G401 (cell line): ENCODE measurements around the gene NEURL3. TPM values are rescaled to one million over a fixed set of nuclear protein-coding genes. Genes with fewer than 3 reads are reported as not detected.

Source experiments
- DNase-seq: peaks from one replicate; pipeline ENCODE4 v3.0.0-alpha.2; 2015; ENCODE audit warnings: low spot score
- in situ Hi-C: cut with HindIII; loops from 2 replicates; pipeline ENCODE4 v1.10.0; 2016; ENCODE audit warnings: low sequenced_read_pairs, mixed read lengths
- total RNA-seq: library from RNA; depleted of rRNA; stranded (reverse); fragments of >200 nt; shearing (Covaris generic); gene quantifications from 2 replicates; pipeline ENCODE4 v1.2.3, GENCODE V29; 2014

Gene NEURL3
- total RNA-seq, 1 experiment from 2014 or later = not detected

DNA sequence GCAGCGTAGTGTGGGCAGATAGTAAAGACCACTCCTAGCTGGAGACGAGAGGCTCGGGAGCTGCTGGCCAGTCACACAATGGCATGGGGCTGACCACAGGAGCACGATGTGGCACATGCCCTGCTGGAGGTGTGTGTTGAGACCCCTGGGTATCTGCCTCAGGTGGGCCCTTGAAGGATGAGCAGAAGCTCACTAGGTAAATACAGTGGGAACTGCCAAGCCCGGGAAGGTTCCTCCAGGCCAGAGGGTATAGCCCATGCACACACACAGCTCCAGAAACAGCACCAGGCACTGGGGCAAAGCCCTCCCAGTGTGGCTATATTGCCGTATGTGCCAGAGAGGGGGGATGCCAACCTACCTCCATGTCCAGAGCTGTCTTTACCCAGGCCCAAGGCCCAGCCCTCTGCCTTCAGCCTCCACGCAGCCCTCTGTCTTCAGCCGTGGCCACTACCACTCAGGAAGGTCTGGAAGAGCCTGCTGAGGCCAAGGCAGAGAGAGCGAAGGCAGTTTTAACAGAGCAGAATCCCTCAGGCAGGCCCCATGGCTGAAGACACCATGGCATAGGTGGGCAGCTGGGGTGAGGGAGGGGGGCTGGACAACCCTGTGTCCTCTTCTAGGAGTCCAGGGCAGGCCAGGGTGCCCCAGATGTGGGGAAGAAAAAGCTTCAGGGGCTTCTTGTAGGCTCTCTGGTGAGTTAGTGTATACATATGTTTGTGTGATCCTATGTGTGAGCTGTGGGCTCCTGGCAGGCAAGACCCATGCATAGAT lies 24.4 kb upstream of the NEURL3 start:
- in situ Hi-C loops = no loop called here
- no peak for DNase-seq

GRCh38 chr2:96528700-96529375 lies 23.7 kb upstream of the NEURL3 start:
- in situ Hi-C loops = no loop called here

GRCh38 chr2:96528006-96528699 lies 23.0 kb upstream of the NEURL3 start:
- in situ Hi-C loops = no loop called here
- DNase-seq = no peak

More at GRCh38 chr2:96528700-96529375, 23.7 kb upstream of the NEURL3 start:
- DNase-seq = no peak

DNA sequence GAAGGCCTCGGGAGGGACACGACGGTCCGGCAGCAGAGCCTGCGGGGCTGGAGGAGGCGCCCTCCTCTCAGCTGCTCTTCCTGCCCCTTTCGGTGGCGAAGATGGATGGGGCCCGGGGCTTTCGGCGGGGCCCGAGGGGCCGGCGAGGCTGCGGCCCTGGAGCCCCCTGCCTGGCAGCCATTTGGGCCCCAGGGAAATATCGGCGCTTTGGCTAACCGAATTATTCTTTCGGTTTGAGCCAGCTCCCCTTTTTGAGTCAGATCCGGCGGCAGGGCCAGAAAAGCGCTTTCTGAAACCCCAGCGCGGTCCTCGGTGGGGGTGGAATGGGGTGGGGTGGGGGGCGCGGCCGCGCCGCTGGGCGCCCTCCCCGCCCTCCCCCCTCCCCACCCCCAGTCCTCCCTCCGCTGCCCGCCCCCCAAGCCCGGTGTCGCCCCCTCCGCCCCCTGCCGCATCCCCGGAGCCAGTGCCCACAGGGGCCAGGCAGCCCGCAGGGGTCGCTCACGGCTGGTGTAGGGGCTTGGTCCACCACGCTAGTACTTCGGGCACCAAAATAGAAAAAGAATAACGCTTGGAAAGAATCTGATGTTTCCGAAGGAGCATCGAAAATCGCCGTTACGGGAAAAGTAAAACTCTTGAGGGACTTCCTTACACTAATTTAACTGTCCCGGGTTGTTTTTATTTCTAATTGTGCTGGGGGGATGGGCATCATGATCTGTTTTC lies 22.3 kb upstream of the NEURL3 start:
- in situ Hi-C loops = no loop called here
- DNase-seq = no peak

DNA sequence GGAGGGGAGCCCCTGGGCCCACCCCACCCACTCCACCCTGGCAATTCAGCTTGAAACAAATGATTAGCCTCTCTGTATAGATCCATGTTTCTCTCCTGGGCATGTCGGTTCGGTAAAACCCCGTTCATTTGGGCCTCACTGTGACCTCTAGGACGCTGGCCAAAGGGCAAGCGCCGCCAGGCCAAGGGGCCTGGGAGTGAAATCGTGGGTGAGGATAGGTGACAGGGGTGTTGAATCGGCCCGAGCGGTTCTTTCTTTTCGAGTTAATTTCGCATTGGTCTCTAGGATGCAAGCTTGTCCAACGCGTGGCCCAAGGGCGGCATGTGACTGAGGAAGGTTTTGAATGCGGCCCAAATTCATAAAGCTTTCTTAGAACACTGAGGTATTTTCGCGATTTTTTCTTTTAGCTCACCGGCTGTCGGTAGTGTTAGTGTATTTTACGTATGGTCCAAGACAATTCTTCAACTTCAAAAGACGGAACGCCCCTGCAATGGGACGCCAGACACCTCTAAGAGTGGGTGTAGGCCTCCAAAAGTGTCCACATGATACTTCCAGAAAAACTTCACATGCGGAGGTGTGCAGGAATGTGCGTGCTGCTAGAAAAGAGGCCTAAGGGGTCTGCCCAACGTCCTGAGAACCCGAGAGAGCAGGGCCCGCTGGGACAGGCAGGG lies 21.6 kb upstream of the NEURL3 start:
- no peak for DNase-seq
- in situ Hi-C loops = no loop called here

DNA sequence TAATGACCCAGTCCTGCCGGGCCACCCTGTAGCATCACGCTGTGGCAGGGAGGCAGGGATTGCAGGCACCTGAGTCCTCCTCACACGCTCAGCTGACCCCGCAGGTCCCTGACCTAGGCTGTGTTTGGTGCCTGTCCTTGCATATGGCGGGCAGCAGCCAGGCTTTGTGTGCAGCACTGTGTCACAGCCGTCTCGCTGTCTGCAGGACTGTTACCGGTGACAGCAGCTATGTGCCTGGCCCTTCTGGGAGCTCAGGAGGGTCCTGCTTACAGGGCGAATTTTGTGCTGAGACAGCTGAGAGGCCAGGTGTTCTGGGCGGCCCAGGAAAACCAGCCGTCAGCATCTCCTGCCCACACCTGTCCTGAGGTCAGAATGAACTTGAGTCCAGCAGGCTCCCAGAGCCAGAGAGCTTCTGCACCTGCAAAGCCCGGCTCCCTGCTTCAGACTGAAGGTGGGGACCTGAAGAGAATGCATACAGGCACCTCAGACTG lies 21.0 kb upstream of the NEURL3 start:
- DNase-seq = no peak
- in situ Hi-C loops = no loop called here

DNA sequence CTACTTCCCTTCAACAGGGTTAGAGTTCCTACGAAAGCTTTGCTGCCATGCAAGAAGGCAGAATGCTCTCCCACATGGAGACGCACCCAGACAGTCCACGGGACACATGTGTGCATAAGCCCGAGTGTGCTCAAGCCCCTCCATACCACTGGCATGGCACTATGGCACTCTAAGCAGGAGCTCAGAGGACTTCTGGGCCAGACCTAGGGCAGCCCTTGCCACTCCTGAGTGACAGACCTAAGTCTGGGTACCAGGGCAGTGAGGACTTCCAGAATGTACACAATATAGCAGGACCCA lies 20.0 kb upstream of the NEURL3 start:
- in situ Hi-C loops = no loop called here
- no peak for DNase-seq

DNA sequence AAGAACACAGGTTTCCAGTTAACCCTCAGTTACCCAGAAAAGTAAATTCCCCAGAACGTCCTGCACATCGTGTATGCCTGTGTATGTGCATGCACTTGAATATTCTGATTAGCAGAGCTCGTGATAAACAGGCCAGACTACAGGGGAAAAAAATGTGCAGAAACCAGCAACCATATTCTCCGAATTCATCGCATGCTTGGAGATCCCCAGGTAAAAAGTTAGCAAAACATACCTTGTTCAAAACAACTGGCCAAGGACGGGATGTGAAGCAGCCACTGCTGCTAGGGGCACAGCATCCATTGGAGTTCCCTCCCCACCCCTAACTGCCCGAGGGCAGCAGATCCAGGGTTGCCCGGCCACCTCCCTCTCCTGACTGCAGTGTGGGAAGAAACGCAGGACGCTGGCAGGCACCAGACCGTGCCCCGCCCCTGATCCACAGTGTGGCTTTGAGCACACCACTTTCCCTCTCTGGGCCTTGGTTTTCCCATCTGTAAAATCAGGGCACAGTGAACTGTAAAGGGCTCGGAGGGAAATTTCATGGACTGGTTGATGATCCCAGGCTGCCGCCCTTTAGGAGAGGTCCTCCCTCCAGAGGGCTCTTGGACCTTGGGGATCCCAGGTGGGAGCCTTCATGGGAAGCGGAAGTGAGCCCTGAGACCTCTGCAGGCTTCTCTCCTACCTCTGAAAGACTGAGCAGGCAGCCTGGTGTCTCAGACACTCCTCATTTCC lies 19.5 kb upstream of the NEURL3 start:
- no peak for DNase-seq

DNA sequence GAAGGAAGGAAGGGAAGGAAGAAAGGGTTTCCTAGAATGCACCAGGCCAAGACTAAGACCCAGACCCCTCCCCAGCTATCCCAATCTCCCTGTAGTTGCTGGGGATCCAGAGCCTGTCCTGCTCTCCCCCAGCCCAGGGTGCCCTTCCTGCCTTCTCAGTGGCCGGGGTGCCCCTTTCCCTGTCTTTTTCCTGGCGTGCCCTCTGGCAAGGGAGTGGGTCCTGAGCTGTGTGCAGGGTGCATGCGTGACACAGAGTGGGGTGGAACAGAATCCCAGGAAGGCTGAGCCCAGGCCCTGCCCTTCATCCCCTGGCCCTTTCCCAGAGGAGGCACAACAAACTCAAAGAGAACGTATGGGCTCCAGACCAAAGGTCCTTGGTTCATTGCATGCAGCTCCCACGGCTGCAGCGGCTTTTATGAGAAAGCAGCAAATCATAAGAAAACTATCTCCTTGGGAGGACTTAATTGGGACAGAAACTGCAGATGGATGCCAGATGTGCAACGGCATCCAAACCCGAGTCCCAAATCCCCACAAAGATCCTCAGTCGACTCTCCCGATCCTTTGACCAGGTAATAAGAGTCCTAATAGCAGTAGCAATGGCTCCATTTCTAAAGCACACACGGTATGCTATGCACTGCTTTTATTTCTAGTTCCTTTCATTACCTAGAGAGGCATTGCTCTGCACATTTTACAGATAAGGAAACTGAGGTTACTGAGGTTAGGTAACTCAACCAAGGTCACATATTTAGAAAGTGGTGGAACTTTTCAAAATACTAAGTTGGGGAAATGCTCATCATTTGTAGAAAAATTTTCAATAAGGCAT lies 18.7 kb upstream of the NEURL3 start:
- in situ Hi-C loops = no loop called here
- DNase-seq = no peak

More for the DNA sequence above, 19.5 kb upstream of the NEURL3 start:
- in situ Hi-C loops = no loop called here

DNA sequence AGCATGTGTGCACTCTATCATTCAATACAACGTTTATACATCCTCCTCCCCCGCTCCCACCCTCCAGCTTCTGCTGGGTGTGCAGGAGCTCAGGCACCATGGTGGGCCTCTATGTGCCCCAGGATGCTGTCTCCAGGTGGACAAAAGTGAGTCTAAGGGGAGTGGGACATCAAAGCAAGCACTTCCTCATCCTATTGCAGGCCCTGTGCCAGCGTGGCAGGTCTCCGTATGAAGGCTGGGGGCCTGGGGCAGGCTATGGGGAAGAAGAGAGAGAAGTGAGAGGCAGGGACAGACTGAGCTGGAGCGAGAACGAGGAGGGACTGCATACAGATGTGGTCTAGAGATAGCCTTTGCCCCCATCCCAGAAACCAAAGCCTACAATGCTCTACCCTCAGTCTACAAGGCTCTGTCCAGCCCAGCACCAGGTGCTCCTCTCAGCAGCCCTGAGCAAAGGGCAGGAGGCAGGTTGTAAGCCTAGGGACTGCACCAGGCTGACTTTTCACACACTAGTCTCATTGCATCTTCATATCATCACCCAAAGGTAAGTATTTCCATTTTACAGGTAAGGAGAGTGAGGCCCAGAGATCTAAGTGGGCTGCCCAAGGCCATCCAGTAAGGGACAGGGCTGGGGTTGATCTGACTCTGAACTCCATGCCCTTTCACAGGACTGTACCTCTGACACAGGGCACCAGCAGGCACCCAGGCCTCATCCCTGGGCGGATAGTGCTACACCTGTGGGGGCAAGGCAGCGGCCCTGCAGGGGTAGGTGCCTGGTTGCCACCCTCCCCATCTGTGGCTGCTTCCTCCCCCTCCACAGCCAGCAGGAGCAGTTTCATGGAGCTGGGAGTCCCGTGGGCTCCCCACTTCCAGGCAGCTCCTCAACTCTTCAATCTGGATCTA lies 17.4 kb upstream of the NEURL3 start:
- in situ Hi-C loops = no loop called here
- DNase-seq = no peak

DNA sequence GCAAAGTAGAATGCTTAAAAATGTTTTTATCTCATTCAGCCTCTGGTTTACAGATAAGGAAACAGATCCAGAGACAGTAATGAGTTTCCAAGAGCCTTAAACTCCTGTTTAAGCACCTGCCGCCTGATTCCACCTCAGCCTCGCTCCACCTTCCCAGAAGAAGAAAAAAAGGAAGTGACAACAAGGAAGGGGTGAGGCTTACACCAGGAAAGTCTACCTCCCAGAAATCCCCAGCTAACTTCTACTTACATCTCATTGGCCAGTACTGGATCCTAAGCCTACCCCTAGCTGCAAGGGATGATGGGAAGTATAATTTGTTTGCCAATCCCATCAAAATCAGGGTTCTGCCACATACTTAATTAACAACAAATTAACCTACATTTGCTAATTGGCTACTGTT lies 16.1 kb upstream of the NEURL3 start:
- in situ Hi-C loops = no loop called here
- no peak for DNase-seq

GRCh38 chr2:96520697-96521096 lies 15.5 kb upstream of the NEURL3 start:
- in situ Hi-C loops = no loop called here
- DNase-seq = no peak

DNA sequence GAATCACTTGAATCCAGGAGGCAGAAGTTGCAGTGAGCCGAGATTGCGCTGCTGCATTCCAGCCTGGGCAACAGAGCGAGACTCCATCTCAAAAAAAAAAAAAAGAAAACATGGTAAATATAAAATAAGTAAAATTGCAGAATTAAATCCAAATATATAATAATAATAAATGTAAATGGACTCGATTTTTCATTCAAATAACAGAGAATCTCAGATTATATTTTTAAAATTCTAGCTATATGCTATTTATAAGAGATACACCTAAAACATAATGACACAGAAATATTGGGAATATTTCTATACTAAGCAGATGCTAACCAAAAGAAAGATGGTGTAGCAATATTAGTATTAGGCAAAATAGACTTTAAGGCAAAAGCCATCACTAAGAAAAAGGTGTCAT lies 15.1 kb upstream of the NEURL3 start:
- no peak for DNase-seq
- in situ Hi-C loops = no loop called here

- no peak for DNase-seq
- in situ Hi-C loops = loop anchor here (10.0 kb wide), 1 partner anchor 112 kb away; no protein-coding TSS in a partner anchor
Measured at GRCh38 chr2:96517079-96517478, 11.9 kb upstream of the NEURL3 start.

- in situ Hi-C loops = loop anchor here (10.0 kb wide), 1 partner anchor 110 kb away; no protein-coding TSS in a partner anchor
- no peak for DNase-seq
Measured at GRCh38 chr2:96514521-96514920, 9.4 kb upstream of the NEURL3 start.

DNA sequence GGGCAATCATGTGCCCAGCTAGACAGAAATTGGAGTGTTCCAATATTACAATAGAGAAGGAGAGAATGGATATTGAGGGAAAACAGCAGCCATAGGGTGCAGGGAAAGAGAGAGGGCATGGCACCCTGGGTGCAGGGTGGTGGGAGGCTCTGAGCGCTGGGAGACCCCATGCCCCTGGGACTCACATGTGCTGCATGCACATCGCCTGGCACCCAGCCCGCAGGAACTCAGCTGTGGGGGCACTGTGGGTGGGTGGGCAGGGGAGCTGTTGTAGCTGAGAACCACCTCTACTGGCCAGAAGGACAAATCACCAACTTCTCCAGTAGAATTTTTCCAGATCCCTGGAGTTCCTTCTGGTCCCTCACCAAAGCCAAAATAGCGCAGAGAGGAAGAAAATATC lies 7.2 kb upstream of the NEURL3 start:
- in situ Hi-C loops = loop anchor here (10.0 kb wide), 1 partner anchor 108 kb away; no protein-coding TSS in a partner anchor
- no peak for DNase-seq
